Tracheal epithelial cell (primary cell): Measurements from ENCODE around the gene CCNL1. TPM values are rescaled to one million over a fixed set of nuclear protein-coding genes. Genes with fewer than 3 reads are reported as not detected.

ENCODE experiments used
- total RNA-seq: library from RNA; depleted of rRNA; stranded (reverse); fragments of >200 nt; gene quantifications from 2 replicates; pipeline ENCODE4 v1.2.1, GENCODE V29; 2014

Gene CCNL1
- 69.9 and 81.2 TPM in 2 replicates for total RNA-seq

GRCh38 chr3:157159762-157160657 is at the start of gene CCNL1:
Gene CCNL1, minus strand, starts transcription at chr3:157160147. Its CDS starts 53 bp downstream, at chr3:157160094.

